Measurements from ENCODE around the gene AMPD2.
A peak's percentile ranks its signal among the peaks of the same experiment; 100 is the strongest.
"Not testable (repeated sequence)": the region's sequence is repeated elsewhere in the genome, so short reads cannot be mapped to it uniquely, and the experiment has no call there.

Gene AMPD2

GRCh38 chr1:109652402-109652801, 32.8 kb downstream of the AMPD2 start:
- TF ChIP-seq JUND (IDR thresholded peaks at IDR 0.05; ENCODE audit: low read depth): no peak
- no peak for DNase-seq (ENCODE audit: low read depth in 1 of 2, low spot score in 1 of 2)
- in situ Hi-C loops (cut with HindIII; ENCODE audit: low pct_unique_long_range_greater_than_20kb, low sequenced_read_pairs): no loop called here

GRCh38 chr1:109653306-109653705, 33.7 kb downstream of the AMPD2 start:
- TF ChIP-seq JUND (IDR thresholded peaks at IDR 0.05; ENCODE audit: low read depth): no peak
- in situ Hi-C loops (cut with HindIII; ENCODE audit: low pct_unique_long_range_greater_than_20kb, low sequenced_read_pairs): no loop called here
- no peak for DNase-seq (ENCODE audit: low read depth in 1 of 2, low spot score in 1 of 2)

GRCh38 chr1:109654519-109654918, 34.9 kb downstream of the AMPD2 start:
- no peak for TF ChIP-seq JUND (IDR thresholded peaks at IDR 0.05; ENCODE audit: low read depth)
- DNase-seq (ENCODE audit: low read depth in 1 of 2, low spot score in 1 of 2): no peak
- in situ Hi-C loops (cut with HindIII; ENCODE audit: low pct_unique_long_range_greater_than_20kb, low sequenced_read_pairs): no loop called here

GRCh38 chr1:109655615-109656519, 36.2 kb downstream of the AMPD2 start, which contains the start of gene GSTM4:
Gene GSTM4 (plus strand): TSS chr1:109656099. CDS start chr1:109656390, 291 bp downstream.
- in situ Hi-C loops (cut with HindIII; ENCODE audit: low pct_unique_long_range_greater_than_20kb, low sequenced_read_pairs): no loop called here
- TF ChIP-seq JUND (IDR thresholded peaks at IDR 0.05; ENCODE audit: low read depth): no peak

GRCh38 chr1:109657395-109657794, 37.8 kb downstream of the AMPD2 start:
- in situ Hi-C loops (cut with HindIII; ENCODE audit: low pct_unique_long_range_greater_than_20kb, low sequenced_read_pairs): no loop called here
- DNase-seq (ENCODE audit: low read depth in 1 of 2, low spot score in 1 of 2): no peak
- TF ChIP-seq JUND (IDR thresholded peaks at IDR 0.05; ENCODE audit: low read depth): no peak

More at GRCh38 chr1:109655615-109656519, 36.2 kb downstream of the AMPD2 start, which contains the start of gene GSTM4:
- DNase-seq (ENCODE audit: low read depth in 1 of 2, low spot score in 1 of 2): peak; percentile 62 to 72

- TF ChIP-seq JUND (IDR thresholded peaks at IDR 0.05; ENCODE audit: low read depth): no peak
- in situ Hi-C loops (cut with HindIII; ENCODE audit: low pct_unique_long_range_greater_than_20kb, low sequenced_read_pairs): no loop called here
- no peak for DNase-seq (ENCODE audit: low read depth in 1 of 2, low spot score in 1 of 2)
These were observed 38.3 kb downstream of the AMPD2 start for GRCh38 chr1:109657970-109658369.

- in situ Hi-C loops (cut with HindIII; ENCODE audit: low pct_unique_long_range_greater_than_20kb, low sequenced_read_pairs): no loop called here
- no peak for TF ChIP-seq JUND (IDR thresholded peaks at IDR 0.05; ENCODE audit: low read depth)
- DNase-seq (ENCODE audit: low read depth in 1 of 2, low spot score in 1 of 2): no peak
These were observed 39.0 kb downstream of the AMPD2 start for GRCh38 chr1:109658533-109659042.

GRCh38 chr1:109659145-109659544, 39.5 kb downstream of the AMPD2 start:
- DNase-seq (ENCODE audit: low read depth in 1 of 2, low spot score in 1 of 2): no peak
- in situ Hi-C loops (cut with HindIII; ENCODE audit: low pct_unique_long_range_greater_than_20kb, low sequenced_read_pairs): no loop called here
- no peak for TF ChIP-seq JUND (IDR thresholded peaks at IDR 0.05; ENCODE audit: low read depth)

GRCh38 chr1:109659997-109660690, 40.5 kb downstream of the AMPD2 start:
- in situ Hi-C loops (cut with HindIII; ENCODE audit: low pct_unique_long_range_greater_than_20kb, low sequenced_read_pairs): no loop called here
- no peak for TF ChIP-seq JUND (IDR thresholded peaks at IDR 0.05; ENCODE audit: low read depth)
- DNase-seq (ENCODE audit: low read depth in 1 of 2, low spot score in 1 of 2): no peak

GRCh38 chr1:109660691-109661026, 41.0 kb downstream of the AMPD2 start:
- in situ Hi-C loops (cut with HindIII; ENCODE audit: low pct_unique_long_range_greater_than_20kb, low sequenced_read_pairs); DNase-seq (ENCODE audit: low read depth in 1 of 2, low spot score in 1 of 2): not testable (repeated sequence)

GRCh38 chr1:109661391-109661790, 41.8 kb downstream of the AMPD2 start:
- DNase-seq (ENCODE audit: low read depth in 1 of 2, low spot score in 1 of 2): no peak
- TF ChIP-seq JUND (IDR thresholded peaks at IDR 0.05; ENCODE audit: low read depth): no peak
- in situ Hi-C loops (cut with HindIII; ENCODE audit: low pct_unique_long_range_greater_than_20kb, low sequenced_read_pairs): no loop called here

GRCh38 chr1:109664671-109665070, 45.0 kb downstream of the AMPD2 start:
- DNase-seq (ENCODE audit: low read depth in 1 of 2, low spot score in 1 of 2): no peak
- in situ Hi-C loops (cut with HindIII; ENCODE audit: low pct_unique_long_range_greater_than_20kb, low sequenced_read_pairs): no loop called here
- no peak for TF ChIP-seq JUND (IDR thresholded peaks at IDR 0.05; ENCODE audit: low read depth)

Measured in T47D (cell line).